Omental fat pad (tissue), 4 donors: ENCODE results near the gene HOXD11. TPM values are rescaled to one million over a fixed set of nuclear protein-coding genes. Genes with fewer than 3 reads are reported as not detected.

Experiments used
- ATAC-seq: fragments of 150-250 bp; one replicate; pipeline ENCODE4 v1.9.1; 2016; ENCODE audit warnings: mild to moderate bottlenecking, moderate library complexity; ENCODE audit not compliant: low FRiP score
- DNase-seq: peaks from one replicate; pipeline ENCODE4 v3.0.0-alpha.2; 2019; ENCODE audit warnings: low spot score
- CTCF ChIP-seq, 3 donors: fragments of 450-650 bp; IDR thresholded peaks; one replicate each; pipeline ENCODE4 v1.5.1; 2016 to 2017; ENCODE audit warnings: antibody characterized with exemption in 3 of 3, mild to moderate bottlenecking in 3 of 3, moderate library complexity in 2 of 3
- total RNA-seq, 4 donors: library from RNA; depleted of rRNA; stranded (reverse); fragments of >200 nt; gene quantifications; one replicate each; pipeline ENCODE4 v1.1.0, GENCODE V29; 2016

The HOXD11 gene
- total RNA-seq, 4 donors from 2014 or later, result not detected

- TF ChIP-seq CTCF (IDR thresholded peaks at IDR 0.05), result no peak
- DNase-seq (no peak), ATAC-seq (no peak)
Observed at GRCh38 chr2:176133389-176133788, 26.3 kb downstream of the HOXD11 start.

GRCh38 chr2:176134035-176134434 is 27.0 kb downstream of the HOXD11 start:
- ATAC-seq, result no peak

GRCh38 chr2:176135035-176135440 is 28.0 kb downstream of the HOXD11 start:
- DNase-seq (no peak), ATAC-seq (no peak)
- no peak for TF ChIP-seq CTCF (IDR thresholded peaks at IDR 0.05)

More at GRCh38 chr2:176134035-176134434, 27.0 kb downstream of the HOXD11 start:
- TF ChIP-seq CTCF (IDR thresholded peaks at IDR 0.05), result no peak
- DNase-seq, result no peak

GRCh38 chr2:176136374-176137251 is 29.5 kb downstream of the HOXD11 start:
- TF ChIP-seq CTCF (IDR thresholded peaks at IDR 0.05), result no peak
- ATAC-seq (peak; percentile 49), DNase-seq (no peak)

- no peak for ATAC-seq
- TF ChIP-seq CTCF (IDR thresholded peaks at IDR 0.05), result no peak
- no peak for DNase-seq
Observed at GRCh38 chr2:176137252-176137580, 30.1 kb downstream of the HOXD11 start.

DNA sequence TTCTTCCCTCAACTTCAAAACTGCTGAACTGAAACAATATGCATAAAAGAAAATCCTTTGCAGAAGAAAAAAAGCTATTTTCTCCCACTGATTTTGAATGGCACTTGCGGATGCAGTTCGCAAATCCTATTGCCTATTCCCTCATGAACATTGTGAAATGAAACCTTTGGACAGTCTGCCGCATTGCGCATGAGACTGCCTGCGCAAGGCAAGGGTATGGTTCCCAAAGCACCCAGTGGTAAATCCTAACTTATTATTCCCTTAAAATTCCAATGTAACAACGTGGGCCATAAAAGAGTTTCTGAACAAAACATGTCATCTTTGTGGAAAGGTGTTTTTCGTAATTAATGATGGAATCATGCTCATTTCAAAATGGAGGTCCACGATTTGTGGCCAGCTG is 30.8 kb downstream of the HOXD11 start:
- no peak for TF ChIP-seq CTCF (IDR thresholded peaks at IDR 0.05)
- ATAC-seq, result no peak
- DNase-seq, result no peak

GRCh38 chr2:176138526-176138922 is 31.4 kb downstream of the HOXD11 start:
- DNase-seq (no peak), ATAC-seq (no peak)
- no peak for TF ChIP-seq CTCF (IDR thresholded peaks at IDR 0.05)
